HG03457 (cell line): Measurements from ENCODE around the gene ITSN2.

Experiments used
- ATAC-seq: cut with Tn5 transposase; IDR thresholded peaks from one replicate; pipeline ENCODE4 v1.9.1; 2021; ENCODE audit warnings: moderate number of reproducible peaks; ENCODE audit not compliant: unreplicated experiment

Gene ITSN2

GRCh38 chr2:24190503-24190902, 169.8 kb downstream of the ITSN2 start:
- no peak for ATAC-seq

DNA sequence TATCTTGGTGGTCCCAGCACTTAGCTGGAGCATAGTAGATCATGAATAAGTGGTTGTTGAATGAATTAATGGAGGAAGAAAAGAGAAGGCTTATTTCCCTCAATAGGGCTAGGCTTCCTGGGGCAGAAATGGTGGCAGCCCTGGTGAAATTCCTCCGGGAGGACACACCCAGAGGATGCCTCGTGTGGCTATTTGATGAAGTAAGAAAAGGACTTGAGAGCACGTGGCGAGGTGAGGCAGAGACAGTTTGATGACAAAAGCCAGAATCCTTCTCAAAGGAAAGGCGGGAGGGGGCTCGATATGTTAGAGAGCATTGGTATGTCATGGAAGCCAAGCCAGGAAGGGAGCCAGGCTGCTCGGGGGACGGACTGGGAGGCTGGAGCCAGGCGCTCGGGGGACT, 170.8 kb downstream of the ITSN2 start:
- no peak for ATAC-seq

- no peak for ATAC-seq
These were observed 176.8 kb downstream of the ITSN2 start for GRCh38 chr2:24183366-24184069.

DNA sequence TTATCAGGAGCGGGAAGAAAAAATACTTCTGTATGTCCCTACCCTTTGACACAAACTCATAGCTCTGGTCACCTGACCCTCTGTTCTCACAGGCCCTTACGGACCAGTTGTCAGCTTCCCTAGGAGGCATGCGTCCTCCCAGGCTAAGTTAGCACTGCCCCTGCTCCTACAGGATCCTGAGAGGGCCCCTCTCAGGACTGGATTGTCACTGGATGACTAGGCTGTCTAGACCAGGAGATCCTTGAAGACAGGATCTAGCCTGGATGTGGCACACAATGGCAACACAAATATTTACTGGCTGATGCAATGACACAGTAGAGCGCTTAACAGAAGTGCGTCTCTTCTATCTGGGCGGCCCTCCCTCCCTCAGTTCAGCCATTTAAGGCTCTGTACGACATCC, 177.8 kb downstream of the ITSN2 start:
- no peak for ATAC-seq

DNA sequence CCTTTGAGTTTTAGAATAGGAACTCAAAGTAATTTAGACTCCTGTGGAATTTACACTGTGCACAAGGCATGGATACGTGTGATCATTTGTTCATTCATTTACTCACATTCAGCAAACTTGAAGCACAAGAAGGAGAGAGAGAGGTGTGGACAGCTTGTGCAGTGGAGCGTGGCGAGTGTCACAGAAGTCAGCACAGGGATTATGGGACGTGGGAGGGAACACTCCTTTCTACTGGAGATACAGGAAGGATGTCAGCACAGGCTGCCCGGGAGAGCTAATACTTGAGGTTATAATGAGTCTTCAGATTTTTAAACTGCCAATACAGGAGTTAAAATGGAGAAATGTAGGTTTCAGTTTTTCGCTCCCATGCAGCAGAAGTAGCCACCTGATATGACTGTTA, 178.5 kb downstream of the ITSN2 start:
- no peak for ATAC-seq

GRCh38 chr2:24179683-24180082, 180.7 kb downstream of the ITSN2 start:
- ATAC-seq: no peak

- ATAC-seq: no peak
These were observed 184.0 kb downstream of the ITSN2 start for GRCh38 chr2:24176326-24176725.

GRCh38 chr2:24175631-24176187, 184.6 kb downstream of the ITSN2 start:
- no peak for ATAC-seq

GRCh38 chr2:24174851-24175277, 185.5 kb downstream of the ITSN2 start, which contains the start of gene FAM228A:
FAM228A (plus strand) TSS chr2:24175053; CDS start chr2:24175481, 428 bp downstream.
- no peak for ATAC-seq

GRCh38 chr2:24169023-24169422, 191.3 kb downstream of the ITSN2 start:
- ATAC-seq: no peak

- no peak for ATAC-seq
These were observed 195.8 kb downstream of the ITSN2 start for GRCh38 chr2:24164416-24164973.

GRCh38 chr2:24163601-24164000, 196.7 kb downstream of the ITSN2 start:
- ATAC-seq: no peak

GRCh38 chr2:24163186-24163585, 197.2 kb downstream of the ITSN2 start:
- no peak for ATAC-seq

- ATAC-seq: no peak
These were observed 197.8 kb downstream of the ITSN2 start for GRCh38 chr2:24162494-24162893.

GRCh38 chr2:24160761-24161160, 199.6 kb downstream of the ITSN2 start:
- ATAC-seq: no peak

- ATAC-seq: no peak
These were observed 200.6 kb downstream of the ITSN2 start for GRCh38 chr2:24159708-24160107.

DNA sequence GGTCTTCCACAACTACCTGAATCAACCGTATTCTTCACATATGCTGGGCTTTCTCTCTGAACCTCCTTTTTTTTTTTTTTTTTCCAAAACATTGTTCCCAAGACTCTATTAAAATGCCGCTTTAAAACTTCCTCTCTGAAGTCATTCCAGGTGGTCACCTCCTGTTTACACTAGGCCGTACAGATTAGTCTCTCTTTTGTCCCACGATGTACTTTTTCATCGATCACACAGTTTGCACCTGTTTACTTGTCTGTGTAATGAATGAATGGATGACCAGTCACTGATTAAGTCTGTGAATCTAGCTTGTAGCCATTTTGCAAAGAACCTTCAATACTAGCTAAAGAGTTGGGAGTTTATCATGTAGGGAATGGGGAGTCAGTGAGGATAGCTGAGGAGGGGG, 202.2 kb downstream of the ITSN2 start:
- ATAC-seq: no peak

- no peak for ATAC-seq
These were observed 206.9 kb downstream of the ITSN2 start for GRCh38 chr2:24153478-24153877.
